HG02970 (cell line): ENCODE data around the gene ATP6V0C.

Experiments used
- ATAC-seq: cut with Tn5 transposase; IDR thresholded peaks from one replicate; pipeline ENCODE4 v1.9.1; 2021; ENCODE audit warnings: mild to moderate bottlenecking, moderate library complexity, moderate number of reproducible peaks; ENCODE audit not compliant: unreplicated experiment, low FRiP score

The ATP6V0C gene

GRCh38 chr16:2507052-2507659 is 6.6 kb upstream of the ATP6V0C start:
- no peak for ATAC-seq

- no peak for ATAC-seq
These were observed 6.1 kb upstream of the ATP6V0C start for GRCh38 chr16:2507665-2508064.

- no peak for ATAC-seq
These were observed 4.9 kb upstream of the ATP6V0C start for GRCh38 chr16:2508722-2509400.

- no peak for ATAC-seq
These were observed 2.5 kb upstream of the ATP6V0C start for GRCh38 chr16:2511128-2511800.

GRCh38 chr16:2511996-2512734 is 1.6 kb upstream of the ATP6V0C start:
- ATAC-seq, result no peak

- ATAC-seq, result peak; percentile 15
These were observed 882 bp upstream of the ATP6V0C start for GRCh38 chr16:2512735-2513404.

GRCh38 chr16:2514333-2515179 is 804 bp downstream of the ATP6V0C start:
- no peak for ATAC-seq

GRCh38 chr16:2515180-2515851 is 1.6 kb downstream of the ATP6V0C start:
- ATAC-seq, result no peak

- ATAC-seq, result no peak
These were observed 2.9 kb downstream of the ATP6V0C start for GRCh38 chr16:2516391-2517240.

- no peak for ATAC-seq
These were observed 4.3 kb downstream of the ATP6V0C start for GRCh38 chr16:2517954-2518605.

GRCh38 chr16:2518823-2519710 is 5.3 kb downstream of the ATP6V0C start:
- ATAC-seq, result no peak

GRCh38 chr16:2519711-2520080 is 5.9 kb downstream of the ATP6V0C start:
- no peak for ATAC-seq

GRCh38 chr16:2520097-2520783 is 6.5 kb downstream of the ATP6V0C start, which contains the start of gene AMDHD2:
AMDHD2 (plus strand) TSS chr16:2520371; CDS start chr16:2520459, 88 bp downstream.
- no peak for ATAC-seq

GRCh38 chr16:2520784-2521531 is 7.2 kb downstream of the ATP6V0C start:
- no peak for ATAC-seq

- ATAC-seq, result no peak
These were observed 10.1 kb downstream of the ATP6V0C start for GRCh38 chr16:2523801-2524231.
